WTC11 (cell line): Measurements from ENCODE around the gene RUVBL2. TPM values are rescaled to one million over a fixed set of nuclear protein-coding genes. Genes with fewer than 3 reads are reported as not detected.

Source experiments
- ATF1 ChIP-seq: sonication (generic); formaldehyde crosslinking; IDR thresholded peaks from 2 replicates; pipeline ENCODE4 v1.8.1; 2023; ENCODE audit warnings: mild to moderate bottlenecking, moderate library complexity, missing genetic modification reagents
- CREB1 ChIP-seq: sonication (generic); formaldehyde crosslinking; IDR thresholded peaks from 2 replicates; pipeline ENCODE4 v1.8.0; 2023; ENCODE audit warnings: mild to moderate bottlenecking, missing genetic modification reagents
- FOXJ3 ChIP-seq: sonication (generic); formaldehyde crosslinking; IDR thresholded peaks from 2 replicates; pipeline ENCODE4 v1.9.0; 2021; ENCODE audit warnings: missing genetic modification reagents, mild to moderate bottlenecking, borderline replicate concordance
- FOXP1 ChIP-seq: sonication (generic); formaldehyde crosslinking; IDR thresholded peaks from 2 replicates; pipeline ENCODE4 v1.8.0; 2022; ENCODE audit warnings: missing genetic modification reagents, mild to moderate bottlenecking, moderate library complexity, borderline replicate concordance
- GABPB1 ChIP-seq: sonication (generic); formaldehyde crosslinking; IDR thresholded peaks from 2 replicates; pipeline ENCODE4 v1.8.1; 2023; ENCODE audit warnings: mild to moderate bottlenecking, missing genetic modification reagents
- HMGA2 ChIP-seq: fragments of 250-450 bp; sonication (Bioruptor Pico); IDR thresholded peaks from 2 replicates; pipeline ENCODE4 v1.4.0; 2021; ENCODE audit warnings: mild to moderate bottlenecking, moderate library complexity
- HMGXB4 ChIP-seq: sonication (generic); formaldehyde crosslinking; IDR thresholded peaks from 2 replicates; pipeline ENCODE4 v1.8.1; 2023; ENCODE audit warnings: mild to moderate bottlenecking, moderate library complexity, missing genetic modification reagents
- MXD4 ChIP-seq: fragments of 250-450 bp; sonication (Bioruptor Pico); IDR thresholded peaks from 2 replicates; pipeline ENCODE4 v1.8.0; 2021; ENCODE audit warnings: mild to moderate bottlenecking, moderate library complexity, borderline replicate concordance
- NR2C2 ChIP-seq: sonication (generic); formaldehyde crosslinking; IDR thresholded peaks from 2 replicates; pipeline ENCODE4 v1.8.0; 2022; ENCODE audit warnings: mild to moderate bottlenecking, missing genetic modification reagents
- PREB ChIP-seq: sonication (generic); formaldehyde crosslinking; IDR thresholded peaks from 2 replicates; pipeline ENCODE4 v1.8.1; 2022; ENCODE audit warnings: mild to moderate bottlenecking, missing genetic modification reagents, moderate library complexity, borderline replicate concordance
- SP1 ChIP-seq: sonication (generic); formaldehyde crosslinking; conservative IDR thresholded peaks from 2 replicates; pipeline ENCODE4 v1.8.1; 2022; ENCODE audit warnings: missing genetic modification reagents
- TEAD4 ChIP-seq: sonication (generic); formaldehyde crosslinking; IDR thresholded peaks from 2 replicates; pipeline ENCODE4 v1.8.0; 2022; ENCODE audit warnings: mild to moderate bottlenecking, missing genetic modification reagents
- TP53 ChIP-seq: sonication (generic); formaldehyde crosslinking; IDR thresholded peaks from 2 replicates; pipeline ENCODE4 v1.8.1; 2023; ENCODE audit warnings: mild to moderate bottlenecking, missing genetic modification reagents
- ZBTB43 ChIP-seq: sonication (generic); formaldehyde crosslinking; IDR thresholded peaks from 2 replicates; pipeline ENCODE4 v1.8.1; 2023; ENCODE audit warnings: mild to moderate bottlenecking, missing genetic modification reagents
- ZNF396 ChIP-seq: fragments of 250-450 bp; sonication (Bioruptor Pico); IDR thresholded peaks from 2 replicates; pipeline ENCODE4 v1.8.0; 2021; ENCODE audit warnings: mild to moderate bottlenecking, moderate library complexity, borderline replicate concordance
- ZNF416 ChIP-seq: fragments of 250-450 bp; sonication (Bioruptor Pico); IDR thresholded peaks from 2 replicates; pipeline ENCODE4 v1.9.0; 2021; ENCODE audit warnings: mild to moderate bottlenecking, inconsistent platforms
- ZNF423 ChIP-seq: fragments of 250-450 bp; sonication (Bioruptor Pico); IDR thresholded peaks from 2 replicates; pipeline ENCODE4 v2.1.2; 2022; ENCODE audit warnings: mild to moderate bottlenecking, moderate library complexity
- ZNF532 ChIP-seq: fragments of 250-450 bp; sonication (Bioruptor Pico); IDR thresholded peaks from 2 replicates; pipeline ENCODE4 v1.9.0; 2021; ENCODE audit warnings: mild to moderate bottlenecking, borderline replicate concordance
- total RNA-seq: library from RNA; stranded (reverse); gene quantifications from 3 replicates; pipeline ENCODE4 v1.2.3, GENCODE V29; 2021
- TF ChIP-seq, protein P1 (sequence below): sonication (generic); formaldehyde crosslinking; IDR thresholded peaks from 2 replicates; pipeline ENCODE4 v1.8.0; 2022; ENCODE audit warnings: mild to moderate bottlenecking, missing genetic modification reagents
- TF ChIP-seq, protein P2 (sequence below): sonication (generic); formaldehyde crosslinking; IDR thresholded peaks from 2 replicates; pipeline ENCODE4 v1.8.1; 2023; ENCODE audit warnings: mild to moderate bottlenecking, missing genetic modification reagents
- TF ChIP-seq, protein P3 (sequence below): fragments of 250-450 bp; sonication (Bioruptor Pico); IDR thresholded peaks from 2 replicates; pipeline ENCODE4 v1.9.0; 2021; ENCODE audit warnings: mild to moderate bottlenecking
- TF ChIP-seq, protein P4 (sequence below): sonication (generic); formaldehyde crosslinking; conservative IDR thresholded peaks from 2 replicates; pipeline ENCODE4 v1.8.1; 2023; ENCODE audit warnings: mild to moderate bottlenecking, low read depth, missing genetic modification reagents, moderate library complexity
- TF ChIP-seq, protein P5 (sequence below): fragments of 250-450 bp; sonication (Bioruptor Pico); IDR thresholded peaks from 2 replicates; pipeline ENCODE4 v2.1.2; 2022; ENCODE audit warnings: mild to moderate bottlenecking, moderate library complexity

RUVBL2 gene
- total RNA-seq, 1 experiment from 2014 or later, result 178 TPM

DNA sequence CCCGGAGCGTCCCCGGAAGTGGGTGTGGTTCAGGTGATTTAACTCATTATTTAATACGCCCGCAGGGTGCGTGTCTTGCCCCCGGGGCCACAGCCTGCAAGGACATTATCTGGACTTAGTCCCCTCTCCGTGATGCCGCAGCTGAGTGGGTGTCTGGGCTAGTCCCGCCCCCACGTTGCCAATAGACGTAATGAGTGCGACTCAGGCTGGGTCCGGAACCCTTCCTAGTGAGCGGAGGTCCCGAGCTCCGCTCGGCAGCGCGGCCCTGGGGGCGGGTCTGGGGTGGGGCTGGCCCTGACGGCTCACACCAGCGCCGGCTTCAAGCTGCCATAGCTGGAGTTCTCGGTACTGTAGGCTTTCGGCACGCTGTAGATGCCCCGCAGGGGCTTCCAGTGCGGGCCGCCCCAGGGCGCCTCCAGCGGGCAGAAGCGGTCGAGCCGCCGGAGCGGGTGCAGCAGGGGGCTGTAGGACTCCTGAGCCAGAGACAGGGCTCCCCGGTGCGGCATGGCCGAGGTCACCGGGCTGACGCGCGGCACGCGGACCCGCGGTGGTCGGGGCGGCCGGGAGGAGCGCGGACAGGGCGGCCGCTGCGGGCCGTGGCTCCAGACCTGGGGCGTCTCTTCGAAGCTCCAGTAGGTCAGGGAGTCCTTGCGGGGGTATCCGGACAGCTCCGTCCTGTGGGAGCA, 24.1 kb downstream of the RUVBL2 start (continued):
- TF ChIP-seq FOXJ3 (CRISPR knock-in tag) (no peak), ZNF423 (CRISPR knock-in tag) (peak; percentile 93), ZNF532 (CRISPR knock-in tag) (no peak), ZBTB43 (no peak), TEAD4 (CRISPR knock-in tag) (no peak), NR2C2 (CRISPR knock-in tag) (no peak), GABPB1 (CRISPR knock-in tag) (no peak), MXD4 (CRISPR knock-in tag) (no peak), CREB1 (CRISPR knock-in tag) (no peak), PREB (CRISPR knock-in tag) (no peak), FOXP1 (peak; percentile 74), SP1 (CRISPR knock-in tag) (peak; percentile 70), HMGA2 (CRISPR knock-in tag) (no peak), HMGXB4 (CRISPR knock-in tag) (no peak), ZNF396 (CRISPR knock-in tag) (no peak), ATF1 (CRISPR knock-in tag) (no peak), ZNF416 (CRISPR knock-in tag) (0 out of 2 replicates have a peak, but pooled peaks have one; percentile 29), TP53 (CRISPR knock-in tag) (no peak)
- TF ChIP-seq, protein P1, sequence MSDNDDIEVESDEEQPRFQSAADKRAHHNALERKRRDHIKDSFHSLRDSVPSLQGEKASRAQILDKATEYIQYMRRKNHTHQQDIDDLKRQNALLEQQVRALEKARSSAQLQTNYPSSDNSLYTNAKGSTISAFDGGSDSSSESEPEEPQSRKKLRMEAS (CRISPR knock-in tag), result peak; percentile 68; the same call in 1 of the 2 replicates
- TF ChIP-seq, protein P2, sequence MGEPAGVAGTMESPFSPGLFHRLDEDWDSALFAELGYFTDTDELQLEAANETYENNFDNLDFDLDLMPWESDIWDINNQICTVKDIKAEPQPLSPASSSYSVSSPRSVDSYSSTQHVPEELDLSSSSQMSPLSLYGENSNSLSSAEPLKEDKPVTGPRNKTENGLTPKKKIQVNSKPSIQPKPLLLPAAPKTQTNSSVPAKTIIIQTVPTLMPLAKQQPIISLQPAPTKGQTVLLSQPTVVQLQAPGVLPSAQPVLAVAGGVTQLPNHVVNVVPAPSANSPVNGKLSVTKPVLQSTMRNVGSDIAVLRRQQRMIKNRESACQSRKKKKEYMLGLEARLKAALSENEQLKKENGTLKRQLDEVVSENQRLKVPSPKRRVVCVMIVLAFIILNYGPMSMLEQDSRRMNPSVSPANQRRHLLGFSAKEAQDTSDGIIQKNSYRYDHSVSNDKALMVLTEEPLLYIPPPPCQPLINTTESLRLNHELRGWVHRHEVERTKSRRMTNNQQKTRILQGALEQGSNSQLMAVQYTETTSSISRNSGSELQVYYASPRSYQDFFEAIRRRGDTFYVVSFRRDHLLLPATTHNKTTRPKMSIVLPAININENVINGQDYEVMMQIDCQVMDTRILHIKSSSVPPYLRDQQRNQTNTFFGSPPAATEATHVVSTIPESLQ (CRISPR knock-in tag), result no peak
- TF ChIP-seq, protein P3, sequence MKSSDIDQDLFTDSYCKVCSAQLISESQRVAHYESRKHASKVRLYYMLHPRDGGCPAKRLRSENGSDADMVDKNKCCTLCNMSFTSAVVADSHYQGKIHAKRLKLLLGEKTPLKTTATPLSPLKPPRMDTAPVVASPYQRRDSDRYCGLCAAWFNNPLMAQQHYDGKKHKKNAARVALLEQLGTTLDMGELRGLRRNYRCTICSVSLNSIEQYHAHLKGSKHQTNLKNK (CRISPR knock-in tag), result no peak
- TF ChIP-seq, protein P4, sequence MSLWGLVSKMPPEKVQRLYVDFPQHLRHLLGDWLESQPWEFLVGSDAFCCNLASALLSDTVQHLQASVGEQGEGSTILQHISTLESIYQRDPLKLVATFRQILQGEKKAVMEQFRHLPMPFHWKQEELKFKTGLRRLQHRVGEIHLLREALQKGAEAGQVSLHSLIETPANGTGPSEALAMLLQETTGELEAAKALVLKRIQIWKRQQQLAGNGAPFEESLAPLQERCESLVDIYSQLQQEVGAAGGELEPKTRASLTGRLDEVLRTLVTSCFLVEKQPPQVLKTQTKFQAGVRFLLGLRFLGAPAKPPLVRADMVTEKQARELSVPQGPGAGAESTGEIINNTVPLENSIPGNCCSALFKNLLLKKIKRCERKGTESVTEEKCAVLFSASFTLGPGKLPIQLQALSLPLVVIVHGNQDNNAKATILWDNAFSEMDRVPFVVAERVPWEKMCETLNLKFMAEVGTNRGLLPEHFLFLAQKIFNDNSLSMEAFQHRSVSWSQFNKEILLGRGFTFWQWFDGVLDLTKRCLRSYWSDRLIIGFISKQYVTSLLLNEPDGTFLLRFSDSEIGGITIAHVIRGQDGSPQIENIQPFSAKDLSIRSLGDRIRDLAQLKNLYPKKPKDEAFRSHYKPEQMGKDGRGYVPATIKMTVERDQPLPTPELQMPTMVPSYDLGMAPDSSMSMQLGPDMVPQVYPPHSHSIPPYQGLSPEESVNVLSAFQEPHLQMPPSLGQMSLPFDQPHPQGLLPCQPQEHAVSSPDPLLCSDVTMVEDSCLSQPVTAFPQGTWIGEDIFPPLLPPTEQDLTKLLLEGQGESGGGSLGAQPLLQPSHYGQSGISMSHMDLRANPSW, result no peak
- TF ChIP-seq, protein P5, sequence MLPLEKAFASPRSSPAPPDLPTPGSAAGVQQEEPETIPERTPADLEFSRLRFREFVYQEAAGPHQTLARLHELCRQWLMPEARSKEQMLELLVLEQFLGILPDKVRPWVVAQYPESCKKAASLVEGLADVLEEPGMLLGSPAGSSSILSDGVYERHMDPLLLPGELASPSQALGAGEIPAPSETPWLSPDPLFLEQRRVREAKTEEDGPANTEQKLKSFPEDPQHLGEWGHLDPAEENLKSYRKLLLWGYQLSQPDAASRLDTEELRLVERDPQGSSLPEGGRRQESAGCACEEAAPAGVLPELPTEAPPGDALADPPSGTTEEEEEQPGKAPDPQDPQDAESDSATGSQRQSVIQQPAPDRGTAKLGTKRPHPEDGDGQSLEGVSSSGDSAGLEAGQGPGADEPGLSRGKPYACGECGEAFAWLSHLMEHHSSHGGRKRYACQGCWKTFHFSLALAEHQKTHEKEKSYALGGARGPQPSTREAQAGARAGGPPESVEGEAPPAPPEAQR (CRISPR knock-in tag), result no peak
